ENCODE measurements around the gene ATF7. TPM values are rescaled to one million over a fixed set of nuclear protein-coding genes. Genes with fewer than 3 reads are reported as not detected.
A peak's percentile ranks its signal among the peaks of the same experiment; 100 is the strongest.

Gene ATF7
- total and polyA plus RNA-seq, 2 of the 13 experiments (the other 11 are each of a cell fraction or from before 2014, with no cell fraction given) = 9.6 to 16.2 TPM

GRCh38 chr12:53480491-53481442, 145.4 kb downstream of the ATF7 start:
- DNase-seq (ENCODE audit: low spot score) (no peak), ATAC-seq (no peak), FAIRE-seq (no peak)
- in situ Hi-C loops (cut with HindIII; ENCODE audit: extremely low pct_ligation_motif_present, low pct_unique_long_range_greater_than_20kb) = no loop called here
- H3K27ac ChIP-seq (ENCODE audit: extremely low read length, insufficient read depth, low read length) = no peak overlapping the region
- no peaks in the 10 kb centered on the region for H3K4me1 ChIP-seq (ENCODE audit: insufficient read depth, low read length)
- no TSS peak for BruUV-seq (replicated peaks)
- no peak overlapping the region for H3K4me3 ChIP-seq (replicated peaks in 1 of 3; ENCODE audit: insufficient read depth in 1 of 3, low read depth in 2 of 3, low read length in 3 of 3)
- H2AFZ ChIP-seq (ENCODE audit: low read length) = no peak overlapping the region
- H3K9me3 ChIP-seq (ENCODE audit: low read length) = no peaks in the 10 kb centered on the region
- H3K27me3 ChIP-seq (ENCODE audit: control insufficient read depth in 1 of 2, insufficient read depth in 2 of 2, low read length in 2 of 2) = no peaks in the 10 kb centered on the region
- intact Hi-C loops (cut with micrococcal nuclease; ENCODE audit: unreplicated experiment) = no loop called here
- CTCF ChIA-PET (ENCODE audit: low intra/inter-chr PET ratio, low total read pairs) = no interaction called here
- no peak overlapping the region for H3K4me2 ChIP-seq (ENCODE audit: low read depth, low read length)
- POLR2A ChIA-PET = interaction anchor here (1.0 to 4.2 kb wide), 7 partner anchors 8 to 160 kb away, joined by 3 to 58 read pairs (median 6); partner anchors contain the start of genes AAAS, MAP3K12, SP1 and TARBP2
- H3K79me2 ChIP-seq (ENCODE audit: insufficient read depth, low read length) = peaks cover 3% of the 10 kb centered on the region
- H4K20me1 ChIP-seq (ENCODE audit: insufficient read depth, low read length) = peaks cover 17% of the 10 kb centered on the region
- WGBS (ENCODE audit: low lambda C conversion rate) = 95% methylated on average over 12 of the region's 12 CpGs
- H3K36me3 ChIP-seq (replicated peaks in 1 of 2; ENCODE audit: control insufficient read depth in 1 of 2, insufficient read depth in 2 of 2, low read length in 2 of 2) = peaks cover 14 to 55% of the 10 kb centered on the region in 2 experiments
- H3K9ac ChIP-seq (ENCODE audit: insufficient read depth, low read depth, low read length) = no peak overlapping the region
- TF ChIP-seq ZMAT3 (CRISPR knock-in tag; conservative IDR thresholded peaks at IDR 0.05) (no peak), HNRNPUL1 (IDR thresholded peaks at IDR 0.05; ENCODE audit: low read depth, low read length) (no peak), POLR2AphosphoS2 (IDR thresholded peaks at IDR 0.05; ENCODE audit: low read depth, low read length) (peak; percentile 60; the same call in 1 of the 2 replicates), ETV6 (CRISPR knock-in tag; conservative IDR thresholded peaks at IDR 0.05) (no peak), MED1 (CRISPR knock-in tag; IDR thresholded peaks at IDR 0.05) (no peak), CSRNP1 (CRISPR knock-in tag; IDR thresholded peaks at IDR 0.05) (no peak), POLR2A (IDR thresholded peaks at IDR 0.05; ENCODE audit: insufficient read depth in 1 of 2, low read depth in 2 of 2, low read length in 2 of 2) (peak in 1 of 2 experiments; percentile 35; a peak in 1 of 4 replicates), ATM (IDR thresholded peaks at IDR 0.05; ENCODE audit: borderline replicate concordance) (no peak), ZNF136 (CRISPR knock-in tag; IDR thresholded peaks at IDR 0.05; ENCODE audit: low read depth) (no peak), ZXDC (CRISPR knock-in tag; IDR thresholded peaks at IDR 0.05) (no peak), CCDC6 (CRISPR knock-in tag; IDR thresholded peaks at IDR 0.05) (no peak)

Data from HepG2 (cell line).